Right renal pelvis (tissue), 4 donors: Measurements from ENCODE around the gene GALK1. TPM values are rescaled to one million over a fixed set of nuclear protein-coding genes. Genes with fewer than 3 reads are reported as not detected.
A peak's percentile ranks its signal among the peaks of the same experiment; 100 is the strongest.
"Not testable (repeated sequence)": the region's sequence is repeated elsewhere in the genome, so short reads cannot be mapped to it uniquely, and the experiment has no call there.

Source experiments
- DNase-seq, 4 donors: peaks; one replicate each; pipeline ENCODE4 v3.0.0-alpha.2; 2013; ENCODE audit warnings: low read depth in 4 of 4, low spot score in 3 of 4, missing footprints in 1 of 4
- polyA plus RNA-seq, 4 donors: library from polyadenylated mRNA; unstranded; fragments of 120-200 nt; gene quantifications; one replicate each; pipeline ENCODE4 v1.2.1, GENCODE V29; 2013; ENCODE audit not compliant: insufficient read length in 4 of 4

Gene GALK1
- polyA plus RNA-seq, result 10 to 100 TPM; 22.7 to 47.6 (median 23.8) TPM

DNA sequence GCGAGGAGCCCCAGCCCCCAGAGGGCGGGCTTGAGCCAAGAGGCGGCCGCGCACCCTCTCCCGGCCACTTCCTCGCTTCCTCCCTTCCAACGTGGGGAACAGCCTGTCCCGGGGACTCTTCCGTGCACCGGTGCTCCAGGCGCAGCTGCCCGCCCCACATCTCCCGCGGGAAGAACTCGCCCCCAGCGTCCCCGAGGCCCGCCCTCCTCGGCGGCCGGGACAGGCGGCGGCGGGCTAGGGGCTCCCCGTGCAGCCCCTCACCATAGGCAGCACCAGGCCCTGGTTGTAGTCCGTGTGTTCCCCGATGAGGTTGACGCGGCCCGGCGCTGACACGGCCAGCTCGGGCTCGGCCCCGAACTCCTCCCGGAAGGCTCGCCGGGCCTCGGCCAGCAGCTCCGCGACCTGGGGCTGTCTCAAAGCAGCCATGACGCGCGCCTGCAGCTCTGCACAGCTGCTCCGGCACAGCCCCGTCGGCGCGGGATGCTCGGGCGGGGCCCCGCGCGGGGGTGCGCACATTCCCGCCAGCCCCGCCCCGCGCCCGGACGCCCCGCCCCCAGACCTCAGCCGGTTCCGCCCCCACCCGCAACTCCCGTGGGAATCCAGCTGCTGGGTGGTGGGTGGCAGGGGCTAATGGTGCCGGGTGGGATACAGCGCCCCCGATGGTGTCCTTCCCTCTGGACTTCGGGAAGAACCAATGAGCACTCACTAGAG is at the start of gene GALK1:
Gene GALK1 (minus strand): TSS at position 482 of the 711 bp plus-strand sequence. CDS start 56 bp downstream, at position 426.
- DNase-seq, result no peak

DNA sequence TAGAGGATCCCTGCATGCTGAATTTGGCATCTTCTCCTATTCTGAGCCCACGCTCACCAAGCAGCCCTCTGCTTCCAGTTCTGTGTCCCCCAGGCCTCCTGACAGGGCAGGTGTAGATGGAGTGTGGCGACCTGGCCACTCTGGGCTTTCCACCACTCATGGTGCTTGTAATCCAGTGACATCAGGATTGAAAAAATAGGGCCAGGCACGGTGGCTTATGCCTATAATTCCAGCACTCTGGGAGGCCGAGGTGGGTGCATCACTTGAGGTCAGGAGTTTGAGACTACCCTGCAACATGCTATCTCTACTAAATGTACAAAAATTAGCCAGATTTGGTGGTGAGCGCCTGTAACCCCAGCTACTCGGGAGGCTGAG is 49.0 kb upstream of the GALK1 start:
- no peak for DNase-seq

DNA sequence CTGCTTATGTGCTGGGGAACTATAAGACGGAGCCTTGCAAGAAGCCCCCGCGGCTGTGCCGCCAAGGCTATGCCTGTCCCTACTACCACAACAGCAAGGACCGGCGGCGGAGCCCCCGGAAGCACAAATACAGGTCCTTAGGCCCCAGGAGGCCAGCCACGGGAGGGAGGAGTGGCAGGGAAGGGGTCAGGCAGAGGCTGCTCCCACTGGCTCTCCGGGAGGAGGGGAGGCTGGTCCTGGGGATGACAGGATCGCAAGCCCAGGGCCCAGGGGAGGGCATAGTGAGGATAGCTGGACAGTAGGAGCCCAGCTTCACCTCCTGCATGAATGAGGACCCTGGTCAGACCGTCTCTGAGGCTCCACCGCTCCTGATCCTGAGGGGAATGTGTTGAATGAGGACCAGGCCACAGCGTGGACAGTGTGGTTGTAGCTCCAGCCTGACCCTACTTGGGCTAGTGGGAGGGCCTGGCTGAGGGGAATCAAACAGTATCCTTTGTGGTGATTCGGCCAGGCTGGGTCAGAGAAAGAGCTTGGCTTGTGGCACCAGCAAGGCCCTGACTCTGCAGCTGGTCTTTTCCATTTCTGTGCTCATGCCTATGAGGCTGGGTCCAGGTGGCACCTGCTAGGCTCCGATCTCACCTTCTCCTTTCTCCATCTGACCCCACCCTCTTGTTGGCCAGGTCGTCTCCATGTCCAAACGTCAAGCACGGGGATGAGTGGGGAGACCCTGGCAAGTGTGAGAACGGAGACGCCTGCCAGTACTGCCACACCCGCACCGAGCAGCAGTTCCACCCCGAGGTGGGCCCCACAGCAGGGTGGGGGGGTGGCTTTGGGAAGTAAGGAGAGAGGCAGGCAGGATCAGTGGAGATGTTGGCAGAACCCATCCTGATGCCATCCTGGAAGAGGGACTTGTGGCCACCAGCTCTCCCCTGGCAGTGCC is 48.4 kb upstream of the GALK1 start:
- no peak for DNase-seq

GRCh38 chr17:75812096-75813013 is 47.4 kb upstream of the GALK1 start:
- DNase-seq, result no peak

- no peak for DNase-seq
Measured at GRCh38 chr17:75811174-75811573, 46.2 kb upstream of the GALK1 start.

DNA sequence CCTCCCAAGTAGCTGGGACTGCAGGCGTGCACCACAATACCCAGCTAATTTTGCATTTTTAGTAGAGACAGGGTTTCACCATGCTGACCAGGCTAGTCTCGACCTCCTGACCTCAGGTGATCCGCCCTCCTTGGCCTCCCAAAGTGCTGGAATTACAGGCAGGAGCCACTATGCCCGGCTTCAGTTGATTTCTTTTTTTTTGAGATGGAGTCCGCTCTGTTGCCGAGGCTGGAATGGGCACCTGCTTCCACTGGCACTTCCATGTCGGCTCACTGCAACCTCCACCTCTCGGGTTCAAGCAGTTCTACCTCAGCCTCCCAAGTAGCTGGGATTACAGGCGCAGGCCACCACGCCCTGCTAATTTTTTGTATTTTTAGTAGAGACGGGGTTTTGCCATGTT is 45.8 kb upstream of the GALK1 start:
- DNase-seq, result not testable (repeated sequence)

- DNase-seq, result no peak
Measured at GRCh38 chr17:75810216-75810615, 45.2 kb upstream of the GALK1 start.

GRCh38 chr17:75809631-75810111 is 44.7 kb upstream of the GALK1 start:
- DNase-seq, result no peak

DNA sequence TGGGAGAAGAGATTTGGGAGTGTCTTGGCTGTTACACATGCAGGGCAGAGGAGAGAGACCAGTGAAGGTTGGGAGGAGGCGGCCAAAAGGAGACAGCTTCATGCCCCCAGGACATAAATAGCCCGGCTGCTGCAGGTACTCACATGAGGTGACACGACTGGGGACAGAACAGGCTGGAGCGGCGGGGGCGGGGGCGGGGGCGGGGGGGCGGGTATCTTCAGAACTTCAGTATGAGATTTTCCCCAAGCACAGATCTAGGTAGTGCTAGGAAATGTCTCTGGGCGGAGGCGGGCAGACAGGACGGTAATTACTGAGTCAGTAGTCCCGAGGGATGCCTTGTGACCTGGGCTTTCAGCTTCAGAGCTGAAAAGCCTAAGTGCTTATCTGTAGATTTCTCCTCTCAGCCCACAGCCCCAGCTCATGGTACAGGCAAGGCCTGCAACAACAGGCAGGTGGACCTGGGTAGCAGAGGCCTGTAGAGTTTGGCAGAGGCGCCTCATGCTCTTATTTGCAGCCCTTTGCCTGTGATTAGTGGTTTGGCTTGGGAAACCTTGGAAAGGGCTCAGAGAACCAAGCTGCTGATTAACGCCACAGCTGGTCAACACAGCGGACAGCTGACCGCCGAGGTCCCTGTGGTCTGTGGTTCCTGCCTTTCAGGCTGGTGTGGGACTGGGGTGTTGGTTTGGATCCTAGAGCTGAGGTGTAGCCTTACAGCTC is 44.1 kb upstream of the GALK1 start:
- DNase-seq, result no peak

- no peak for DNase-seq
Measured at GRCh38 chr17:75808549-75808904, 43.5 kb upstream of the GALK1 start.

- no peak for DNase-seq
Measured at GRCh38 chr17:75807861-75808260, 42.9 kb upstream of the GALK1 start.

DNA sequence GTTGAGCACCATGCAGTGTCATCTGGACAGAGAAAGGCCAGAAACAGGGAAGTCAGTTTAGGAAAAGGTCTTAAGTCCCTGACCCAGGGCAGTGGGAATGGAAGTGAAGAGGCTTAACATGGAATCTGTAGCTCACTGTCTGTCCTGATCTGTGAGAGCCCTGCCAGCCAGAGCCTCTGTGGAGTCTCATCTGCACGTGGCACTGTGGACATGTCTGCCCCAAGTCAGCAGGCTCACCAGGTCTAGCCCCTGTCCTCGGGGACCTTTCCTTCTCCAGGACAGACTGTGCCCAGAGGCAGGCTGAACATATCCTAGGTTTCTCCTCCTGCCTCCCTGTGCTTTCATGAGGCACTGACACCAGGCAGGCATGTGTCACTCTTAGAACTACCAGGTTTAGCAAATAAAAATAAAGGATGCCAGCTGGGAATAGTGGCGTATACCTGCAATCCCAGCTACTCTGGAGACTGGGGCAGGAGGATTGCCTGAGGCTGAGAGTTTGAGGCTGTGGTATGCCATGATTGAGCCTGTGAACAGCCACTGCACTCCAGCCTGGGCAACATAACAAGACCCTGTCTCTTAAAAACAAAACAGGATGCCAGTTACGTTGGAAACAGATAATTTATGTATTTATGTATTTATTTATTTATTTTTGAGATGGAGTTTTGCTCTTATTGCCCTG is 42.0 kb upstream of the GALK1 start:
- no peak for DNase-seq

DNA sequence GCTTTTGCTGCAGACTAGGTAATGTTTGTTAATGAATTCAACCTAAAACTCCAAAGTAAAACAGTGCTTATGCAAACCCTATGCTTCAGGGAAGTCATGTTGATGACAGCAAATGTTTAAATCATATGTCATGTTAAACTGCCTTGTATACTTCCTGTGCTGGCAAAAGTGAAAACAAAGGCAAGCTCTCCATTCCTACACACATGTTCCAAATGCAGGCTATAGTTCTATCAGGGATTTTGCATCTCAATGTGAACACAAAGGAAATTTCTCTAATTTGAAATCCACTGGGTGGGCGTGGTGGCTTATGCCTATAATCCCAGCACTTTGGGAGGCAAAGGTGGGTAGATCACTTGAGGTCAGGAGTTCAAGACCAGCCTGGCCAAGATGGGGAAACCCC is 38.9 kb upstream of the GALK1 start:
- no peak for DNase-seq

GRCh38 chr17:75799402-75799801 is 34.4 kb upstream of the GALK1 start:
- no peak for DNase-seq

- DNase-seq, result no peak
Measured at GRCh38 chr17:75795820-75796607, 31.0 kb upstream of the GALK1 start.

- DNase-seq, result no peak
Measured at GRCh38 chr17:75793460-75793859, 28.5 kb upstream of the GALK1 start.

GRCh38 chr17:75791254-75791653 is 26.3 kb upstream of the GALK1 start:
- no peak for DNase-seq

DNA sequence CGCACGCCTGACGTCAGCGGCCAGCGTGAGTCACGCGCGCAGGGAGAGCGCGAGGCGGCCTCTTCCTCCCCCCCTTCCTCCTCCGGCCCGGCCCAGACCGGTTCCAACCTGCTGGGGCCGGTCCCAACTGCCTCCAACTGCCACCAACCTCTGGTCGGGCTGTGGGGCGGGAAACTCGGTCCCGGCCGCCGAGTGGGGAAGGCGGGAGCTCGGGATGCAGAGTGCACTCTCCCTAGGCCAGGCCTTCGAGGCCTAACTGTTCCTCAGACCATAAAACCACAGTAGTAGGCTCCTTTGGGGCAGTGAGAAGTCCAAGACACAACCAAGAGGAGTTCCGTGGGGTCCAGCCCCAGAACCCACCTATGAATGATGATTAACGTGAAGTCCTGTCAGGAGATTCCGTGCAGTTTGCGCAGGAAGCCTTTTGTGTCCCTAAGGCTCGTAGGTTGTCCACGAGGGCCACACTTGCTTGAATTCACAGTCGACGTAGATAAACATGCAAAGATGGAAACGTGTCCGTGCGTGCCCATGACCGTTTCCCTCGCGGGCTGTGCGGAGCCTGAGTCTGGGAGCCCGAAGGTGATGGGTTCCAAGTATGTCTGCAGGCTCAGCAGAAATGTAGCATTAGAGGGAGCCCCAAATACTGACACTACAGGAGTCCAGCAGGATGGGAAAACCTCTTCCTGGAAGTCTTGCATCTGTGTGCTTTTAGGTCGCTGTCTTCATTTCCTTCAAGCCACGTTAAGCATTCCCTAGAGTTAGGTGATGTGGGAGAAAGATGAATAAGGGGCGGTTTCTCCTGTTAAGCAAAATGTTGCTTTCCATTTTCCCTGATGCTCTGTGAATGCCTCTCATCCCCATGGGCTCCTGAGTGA is 20.3 kb upstream of the GALK1 start:
- peak in 3 of 4 donors; percentile 82 to 90 (median 86) for DNase-seq
